Activated T-helper 1 cell treated with anti-CD3 and anti-CD28 coated beads, Interleukin-2, amount 50 U/mL, for 16 hours (primary cell): Measurements from ENCODE around the gene ZNHIT1.
"Not testable (repeated sequence)": the region's sequence is repeated elsewhere in the genome, so short reads cannot be mapped to it uniquely, and the experiment has no call there.

Experiments used
- DNase-seq, 2 donors: peaks; one replicate each; pipeline ENCODE4 v3.0.0-alpha.2; 2020; ENCODE audit warnings: low read depth in 1 of 2, low spot score in 1 of 2

The ZNHIT1 gene

DNA sequence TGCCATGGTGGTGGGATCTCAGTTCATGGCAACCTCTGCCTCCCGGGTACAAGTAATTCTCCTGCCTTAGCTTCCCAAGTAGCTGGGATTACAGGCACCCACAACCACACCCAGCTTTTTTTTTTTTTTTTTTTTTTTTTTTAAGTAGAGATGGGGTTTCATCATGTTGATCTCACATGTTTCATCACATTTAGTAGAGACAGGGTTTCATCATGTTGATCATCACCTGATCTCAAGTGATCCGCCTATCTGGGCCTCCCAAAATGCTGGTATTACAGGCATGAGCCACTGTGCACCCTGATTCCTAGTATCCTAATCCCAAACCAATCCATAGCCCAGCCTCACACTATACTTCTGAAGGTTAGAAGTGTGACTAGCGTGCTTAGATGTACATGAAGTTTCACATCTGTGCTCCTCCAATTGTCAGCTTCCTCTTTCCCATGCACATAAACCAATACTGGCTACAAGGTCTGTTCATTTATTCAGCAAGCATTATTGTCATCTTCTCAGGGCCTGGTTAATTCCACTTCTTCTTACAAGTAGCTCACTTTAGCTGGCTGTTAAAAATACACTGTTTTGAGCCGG is 31.0 kb upstream of the ZNHIT1 start:
- no peak for DNase-seq

DNA sequence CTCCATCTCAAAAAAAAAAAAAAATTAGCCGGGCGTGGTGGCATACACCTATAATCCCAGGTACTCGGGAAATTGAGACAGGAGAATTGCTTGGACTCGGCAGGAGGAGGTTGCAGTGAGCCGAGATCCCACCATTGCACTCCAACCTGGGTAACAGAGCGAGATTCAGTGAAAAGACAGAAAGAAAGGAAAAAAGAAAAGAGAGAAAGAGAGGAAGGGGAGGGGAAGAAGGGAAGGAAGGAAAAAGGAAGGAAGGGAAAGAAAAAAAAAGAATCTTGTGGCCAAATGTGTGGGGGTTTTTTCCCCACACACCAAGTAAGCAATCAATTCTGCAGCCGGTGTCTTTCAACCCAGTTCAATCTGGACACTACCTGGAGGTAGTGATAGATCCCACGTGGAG is 28.9 kb upstream of the ZNHIT1 start:
- no peak for DNase-seq

DNA sequence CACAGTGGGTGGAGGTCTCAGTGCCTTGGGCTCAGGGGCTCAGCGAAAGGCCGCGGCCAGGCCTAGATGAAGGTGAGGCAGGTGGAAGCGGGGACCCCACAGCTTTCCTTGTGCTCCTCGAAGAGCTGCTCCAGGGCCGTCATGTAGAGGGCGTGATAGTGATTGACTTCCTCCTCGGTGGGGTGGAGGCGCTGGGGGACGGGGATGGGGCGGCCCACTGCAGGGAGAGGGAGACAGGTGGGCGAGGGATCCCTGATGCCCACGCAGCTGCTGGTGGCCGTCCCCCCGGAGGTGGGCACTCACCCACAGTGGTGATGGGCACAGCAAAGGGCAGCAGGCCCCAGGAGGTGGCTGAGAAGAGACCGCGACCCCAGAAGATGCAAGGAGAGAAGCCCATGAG is 22.1 kb upstream of the ZNHIT1 start:
- no peak for DNase-seq

DNA sequence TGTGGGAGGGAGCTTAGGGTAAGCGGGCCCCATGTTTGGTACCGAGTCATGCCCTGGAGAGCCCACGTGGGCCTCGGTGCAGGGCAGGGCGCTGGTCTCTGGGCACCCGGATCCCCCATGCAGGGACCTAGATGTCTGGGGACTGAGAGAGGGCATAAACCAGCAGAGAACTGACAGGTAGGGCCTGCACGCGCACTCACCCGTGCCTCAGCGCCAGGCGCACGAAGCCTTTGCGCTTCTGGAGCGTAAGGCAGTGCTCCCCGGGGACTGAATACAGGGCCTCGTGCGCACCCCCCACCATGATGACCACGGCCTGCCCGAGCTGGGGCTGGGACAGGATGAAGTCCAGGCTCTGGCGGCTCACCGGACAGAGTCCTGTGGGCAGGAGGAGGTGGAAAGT is 20.0 kb upstream of the ZNHIT1 start:
- no peak for DNase-seq

GRCh38 chr7:101198476-101198875 is 19.5 kb upstream of the ZNHIT1 start:
- DNase-seq: no peak

DNA sequence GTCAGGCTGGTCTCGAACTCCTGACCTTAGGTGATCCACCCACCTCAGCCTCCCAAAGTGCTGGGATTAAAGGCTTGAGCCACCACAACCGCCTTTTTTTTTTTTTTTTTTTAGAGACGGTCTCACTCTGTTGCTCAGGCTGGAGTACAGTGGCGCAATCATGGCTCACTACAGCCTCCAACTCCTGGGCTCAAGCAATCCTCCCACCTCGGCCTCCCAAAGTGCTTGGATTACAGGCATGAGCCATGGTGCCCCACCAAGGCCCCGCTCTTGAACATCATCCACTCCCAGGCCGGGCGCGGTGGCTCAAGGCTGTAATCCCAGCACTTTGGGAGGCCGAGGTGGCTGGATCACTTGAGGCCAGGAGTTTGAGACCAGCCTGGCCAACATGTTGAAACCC is 18.4 kb upstream of the ZNHIT1 start:
- DNase-seq: not testable (repeated sequence)

DNA sequence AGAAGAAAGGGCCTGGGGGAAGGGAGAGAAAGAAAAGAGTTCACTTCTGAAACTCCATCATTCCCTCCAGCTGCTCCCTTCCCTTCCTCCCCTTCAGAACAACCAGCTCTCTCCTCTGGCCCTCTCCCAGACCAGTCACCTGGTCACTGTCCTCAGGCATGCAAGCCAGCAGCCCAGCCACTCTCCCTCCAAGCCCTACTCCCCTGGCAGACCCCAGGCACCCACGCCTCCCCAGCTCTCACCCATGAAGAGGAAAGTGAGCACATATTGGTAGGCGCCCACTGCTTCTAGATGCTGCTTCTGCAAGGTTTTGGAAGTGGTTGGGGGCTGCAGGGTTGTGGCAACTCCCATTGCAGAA is 17.5 kb upstream of the ZNHIT1 start:
- DNase-seq: no peak

DNA sequence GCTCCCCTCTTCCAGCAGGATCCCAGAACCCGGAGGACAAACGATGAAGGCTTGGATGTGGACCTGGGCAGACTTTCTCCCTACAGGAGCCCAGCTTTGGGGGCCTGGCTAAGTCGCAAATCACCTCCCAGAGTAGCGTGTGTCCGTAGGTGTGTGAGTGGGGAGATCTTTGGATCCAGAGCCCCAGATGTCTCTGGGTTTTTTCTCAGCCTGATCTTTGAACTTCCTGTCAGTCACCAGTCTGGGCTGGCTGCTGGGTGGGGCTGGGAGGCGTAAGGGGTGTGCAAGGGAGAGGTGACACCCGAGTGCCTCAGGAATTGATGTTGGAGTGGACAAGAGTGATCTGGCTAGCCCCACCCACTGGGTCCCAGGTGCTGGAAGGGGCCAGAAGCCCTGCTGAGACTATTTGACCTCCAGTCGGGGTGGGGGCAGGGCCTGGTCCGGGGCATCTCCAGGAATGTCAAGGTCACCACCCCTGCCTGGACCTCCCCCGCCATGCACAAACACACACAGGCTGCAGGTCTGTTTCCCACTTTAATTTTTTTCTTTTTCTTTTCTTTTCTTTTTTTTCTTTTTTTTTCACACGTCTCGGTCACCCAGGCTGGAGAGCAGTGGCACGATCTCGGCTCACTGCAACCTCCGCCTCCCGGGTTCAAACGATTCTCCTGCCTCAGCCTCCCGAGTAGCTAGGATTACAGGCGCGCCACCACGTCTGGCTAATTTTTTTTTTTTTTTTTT is 16.9 kb upstream of the ZNHIT1 start, which contains the start of gene MOGAT3:
Gene MOGAT3 (minus strand): TSS at position 175 of the 738 bp plus-strand sequence. CDS start 182 bp downstream, outside the sequence.
- DNase-seq: no peak

DNA sequence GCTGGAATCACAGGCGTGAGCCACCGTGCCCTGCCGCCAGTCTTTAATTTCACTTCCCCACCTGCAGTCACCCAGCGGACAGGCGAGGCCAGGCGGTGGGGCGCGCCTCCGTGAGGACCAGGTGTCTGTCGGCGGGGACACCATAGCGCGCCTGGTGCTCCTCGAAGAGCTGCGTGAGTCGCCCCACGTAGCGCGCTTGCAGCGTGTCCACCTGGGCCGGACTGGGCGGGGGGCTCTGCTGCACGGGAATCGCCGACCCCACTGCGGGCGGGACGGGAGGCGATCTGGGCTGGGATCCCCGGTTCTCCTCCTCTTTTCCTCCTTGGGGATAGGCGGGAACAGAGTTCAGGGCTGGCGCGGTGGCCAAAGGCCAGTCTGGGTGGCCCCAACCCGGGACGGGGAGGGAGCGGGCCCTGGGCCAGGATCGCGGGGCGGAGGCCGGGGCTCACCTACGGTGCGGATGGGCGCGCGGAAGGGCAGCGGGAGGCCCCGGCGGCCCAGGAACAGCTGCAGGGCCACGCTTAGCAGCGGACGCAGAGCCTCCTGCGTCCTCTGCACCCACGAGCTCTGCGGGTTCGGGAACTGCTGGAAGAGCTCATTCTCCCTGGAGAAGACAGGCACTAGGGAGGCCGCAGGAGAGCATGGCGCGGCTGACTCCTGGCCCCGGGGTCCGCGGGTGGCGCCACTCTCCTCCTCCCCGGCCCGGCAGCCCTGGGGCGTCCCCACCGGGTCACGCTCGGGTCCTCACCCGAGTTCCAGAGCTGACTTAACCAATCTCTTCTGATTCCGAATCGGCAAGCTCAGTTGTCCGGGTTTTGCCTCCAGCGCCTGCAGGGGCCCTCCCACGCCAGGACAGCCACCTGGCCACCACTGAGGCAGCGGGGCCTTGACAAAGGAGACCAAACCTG is 16.0 kb upstream of the ZNHIT1 start:
- no peak for DNase-seq

DNA sequence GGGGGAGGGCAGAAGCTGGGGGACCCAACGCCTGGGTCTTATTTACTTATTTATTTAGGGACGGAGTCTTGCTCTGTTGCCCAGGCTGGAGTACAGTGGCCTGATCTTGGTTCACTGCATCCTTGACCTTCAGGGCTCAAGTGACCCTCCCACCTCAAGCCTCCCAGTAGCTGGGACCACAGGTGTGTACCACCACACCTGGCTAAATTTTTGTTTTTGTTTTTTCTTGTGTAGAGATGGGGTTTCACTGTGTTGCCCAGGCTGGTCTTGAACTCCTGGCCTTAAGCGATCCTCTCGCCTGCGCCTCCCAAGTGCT is 15.4 kb upstream of the ZNHIT1 start:
- no peak for DNase-seq

- DNase-seq: not testable (repeated sequence)
Observed at GRCh38 chr7:101203740-101204738, 13.9 kb upstream of the ZNHIT1 start.

DNA sequence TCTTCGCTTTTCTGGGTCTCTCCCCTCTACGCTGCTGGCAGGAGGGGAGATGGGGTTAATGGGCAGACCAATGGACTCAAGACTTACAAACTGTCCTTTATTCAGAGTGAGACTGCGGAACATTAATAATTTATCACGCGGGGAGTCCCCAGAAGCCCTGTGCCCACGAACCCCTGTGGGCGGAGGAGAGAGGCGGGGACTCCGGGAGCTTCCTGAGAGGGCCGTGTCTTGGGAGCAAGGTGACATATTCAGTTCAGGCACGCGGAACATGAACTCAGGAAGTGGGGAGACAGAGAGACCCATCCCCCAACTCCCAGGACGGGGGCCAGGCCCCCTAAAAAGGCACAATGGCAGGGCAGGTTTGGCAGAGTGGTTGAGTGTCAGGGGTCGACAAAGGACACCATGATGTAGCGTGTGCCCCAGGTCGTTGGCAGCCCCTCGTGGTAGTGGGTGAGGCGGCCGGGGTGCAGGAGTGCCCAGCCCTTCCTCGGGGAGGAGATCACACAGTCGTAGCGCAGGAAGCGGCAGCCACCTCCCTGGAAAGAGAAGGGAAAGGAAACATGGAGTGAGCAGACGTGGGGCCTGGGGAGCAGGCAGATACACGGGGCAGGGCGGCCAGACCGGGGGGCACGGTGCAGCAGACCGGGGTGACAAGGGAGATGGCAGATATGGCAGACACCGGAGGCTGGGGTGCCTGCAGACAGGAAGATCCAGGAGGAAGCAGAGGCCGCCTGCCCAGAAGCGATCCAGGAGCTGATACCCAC is 11.9 kb upstream of the ZNHIT1 start:
- DNase-seq: no peak

DNA sequence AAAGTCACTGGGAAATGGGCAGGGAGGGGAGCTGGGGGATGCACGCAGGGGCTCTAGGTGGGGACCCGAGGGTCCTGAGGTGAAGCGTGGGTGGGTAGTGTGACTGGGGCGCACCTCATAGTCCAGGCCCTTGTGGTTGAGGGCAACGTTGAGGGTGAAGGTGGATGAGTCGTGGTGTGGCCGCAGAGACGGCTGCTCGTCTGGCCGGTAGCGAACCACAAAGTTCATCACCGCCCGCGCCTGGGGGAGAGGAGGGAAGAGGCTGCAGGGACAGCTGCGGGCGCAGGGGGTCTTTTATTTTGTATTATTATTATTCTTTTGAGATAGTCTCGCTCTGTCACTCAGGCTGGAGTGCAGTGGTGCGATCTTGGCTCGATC is 11.3 kb upstream of the ZNHIT1 start:
- DNase-seq: no peak

DNA sequence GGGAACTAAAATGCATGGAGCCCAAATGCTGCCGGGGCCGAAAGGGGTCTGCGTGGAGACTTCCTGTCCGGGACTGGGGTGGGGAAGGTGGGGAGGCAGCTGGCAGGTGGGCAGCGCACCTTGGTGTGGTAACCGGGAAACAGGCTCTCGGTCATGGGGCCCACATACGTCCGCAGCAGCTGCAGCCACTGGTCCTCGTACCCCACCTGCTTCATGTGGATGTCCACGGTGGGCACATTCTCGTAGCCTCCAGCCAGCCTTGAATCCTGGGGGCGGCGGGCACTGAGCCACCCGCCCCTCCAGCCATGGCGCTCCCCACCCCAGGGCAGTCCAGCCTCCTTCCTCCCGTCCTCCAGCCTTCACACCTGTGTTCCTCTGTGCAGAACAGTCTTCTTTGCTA is 10.5 kb upstream of the ZNHIT1 start:
- no peak for DNase-seq

DNA sequence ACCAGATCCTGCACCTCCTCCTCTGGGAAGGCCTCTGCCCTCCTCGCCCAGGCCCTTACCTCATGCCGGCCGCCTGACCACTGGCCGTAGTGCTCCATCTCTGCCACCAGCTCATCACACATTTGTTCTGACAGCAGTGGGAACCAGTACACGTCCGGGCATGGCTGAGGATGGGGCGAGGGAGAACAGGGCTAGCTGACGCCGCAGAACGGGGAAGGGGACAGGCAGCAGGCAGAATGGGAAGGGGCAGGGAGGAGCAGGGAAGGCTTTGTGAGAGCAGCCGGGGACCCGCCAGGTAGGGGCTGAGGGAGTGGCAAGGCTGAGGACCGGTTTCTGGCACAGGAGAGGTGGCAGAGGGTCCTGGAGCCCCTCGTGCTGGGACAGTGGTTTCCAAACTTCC is 9.2 kb upstream of the ZNHIT1 start:
- no peak for DNase-seq

GRCh38 chr7:101210143-101210542 is 7.8 kb upstream of the ZNHIT1 start:
- no peak for DNase-seq

GRCh38 chr7:101211501-101211900 is 6.5 kb upstream of the ZNHIT1 start:
- no peak for DNase-seq

DNA sequence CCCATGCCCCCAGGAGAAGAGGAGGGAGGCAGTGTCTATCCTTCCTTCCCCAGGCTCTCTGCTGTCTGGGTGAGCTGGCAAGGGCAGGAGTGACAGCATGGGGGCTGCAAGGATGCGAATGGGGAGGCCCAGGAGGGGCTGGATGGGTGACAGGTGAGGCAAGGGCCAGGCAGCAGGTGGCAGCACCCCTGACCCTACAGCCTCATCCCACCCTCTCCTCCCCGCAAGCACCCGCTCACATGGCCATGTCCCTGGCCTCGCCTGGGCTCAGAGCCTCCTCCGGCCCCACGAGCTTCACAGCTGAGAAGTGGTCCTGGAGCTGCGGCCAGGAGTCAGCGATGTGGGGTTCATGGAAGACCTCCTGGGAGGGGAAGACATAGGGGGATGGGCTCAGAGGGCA is 6.0 kb upstream of the ZNHIT1 start:
- DNase-seq: no peak

DNA sequence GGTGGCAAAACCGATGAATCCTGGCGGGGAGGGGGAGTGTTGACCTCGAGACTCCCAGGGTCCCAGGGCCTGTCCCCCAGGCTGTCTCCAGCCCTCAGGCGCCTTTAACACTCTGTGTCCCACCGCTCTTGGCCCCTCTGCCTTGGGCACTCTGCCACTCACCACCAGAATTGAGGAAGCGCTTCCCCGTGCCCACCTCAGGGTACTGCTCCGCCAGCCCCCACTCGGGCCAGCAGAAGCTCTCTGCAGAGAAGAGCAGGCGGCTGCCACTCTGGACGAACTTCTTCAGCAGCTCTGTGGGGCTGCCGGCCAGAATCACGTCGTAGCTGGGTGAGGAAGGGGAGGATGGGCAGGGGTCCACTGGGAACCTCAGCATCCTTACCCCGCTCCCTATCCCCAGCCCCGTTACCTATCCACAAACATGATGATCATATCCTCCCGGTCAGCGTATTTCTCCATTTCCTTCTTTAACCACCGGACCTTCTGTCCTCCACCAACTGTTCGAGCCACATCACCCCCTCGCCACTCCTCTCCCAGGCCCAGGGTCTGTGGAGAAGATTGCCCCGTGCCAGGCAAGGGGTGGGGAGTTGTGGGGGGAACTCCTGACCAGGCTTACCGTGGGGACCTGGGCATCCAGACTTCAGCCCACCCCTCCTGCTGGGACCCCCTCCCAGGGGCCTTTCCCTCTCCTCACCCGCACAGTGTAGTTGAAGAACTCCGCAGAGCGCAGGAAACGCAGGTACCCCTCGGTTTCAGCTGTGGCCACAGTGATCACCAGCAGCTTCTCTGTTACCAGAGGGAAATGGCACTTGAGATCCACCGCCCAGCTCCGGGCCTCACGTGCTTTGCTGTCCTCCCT is 1.7 kb upstream of the ZNHIT1 start:
- no peak for DNase-seq
